ENCODE results near the gene HNRNPC.

Gene HNRNPC

DNA sequence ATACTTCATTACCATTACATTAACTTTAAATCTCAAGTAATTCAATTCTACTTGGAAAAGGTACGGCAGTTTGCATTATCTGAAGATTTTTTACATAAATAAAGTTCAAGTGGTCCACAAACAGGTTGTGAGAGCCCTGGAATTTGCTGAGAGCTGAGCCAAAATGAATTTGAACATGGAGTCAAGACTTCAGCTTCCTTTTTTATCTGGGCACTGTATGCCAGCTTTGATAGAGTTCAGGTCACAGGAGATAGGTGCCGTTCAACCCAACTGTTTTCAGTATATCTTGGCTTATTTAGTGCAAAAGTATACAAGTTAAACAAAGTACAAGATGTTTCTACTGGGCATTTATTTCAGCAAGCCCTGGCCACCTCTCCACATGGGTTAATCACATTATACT, 28.8 kb downstream of the HNRNPC start:
- Histone ChIP-seq H3K4me3 (no peak overlapping the region), H3K9me3 (no peaks in the 10 kb centered on the region), H3K36me3 (peaks cover 6 to 38% (median 19%) of the 10 kb centered on the region in 3 donors), H3K4me1 (peaks cover 0 to 66% (median 36%) of the 10 kb centered on the region in 4 donors), H3K27ac (no peak overlapping the region), H3K27me3 (no peaks in the 10 kb centered on the region)
- TF ChIP-seq, protein P1, sequence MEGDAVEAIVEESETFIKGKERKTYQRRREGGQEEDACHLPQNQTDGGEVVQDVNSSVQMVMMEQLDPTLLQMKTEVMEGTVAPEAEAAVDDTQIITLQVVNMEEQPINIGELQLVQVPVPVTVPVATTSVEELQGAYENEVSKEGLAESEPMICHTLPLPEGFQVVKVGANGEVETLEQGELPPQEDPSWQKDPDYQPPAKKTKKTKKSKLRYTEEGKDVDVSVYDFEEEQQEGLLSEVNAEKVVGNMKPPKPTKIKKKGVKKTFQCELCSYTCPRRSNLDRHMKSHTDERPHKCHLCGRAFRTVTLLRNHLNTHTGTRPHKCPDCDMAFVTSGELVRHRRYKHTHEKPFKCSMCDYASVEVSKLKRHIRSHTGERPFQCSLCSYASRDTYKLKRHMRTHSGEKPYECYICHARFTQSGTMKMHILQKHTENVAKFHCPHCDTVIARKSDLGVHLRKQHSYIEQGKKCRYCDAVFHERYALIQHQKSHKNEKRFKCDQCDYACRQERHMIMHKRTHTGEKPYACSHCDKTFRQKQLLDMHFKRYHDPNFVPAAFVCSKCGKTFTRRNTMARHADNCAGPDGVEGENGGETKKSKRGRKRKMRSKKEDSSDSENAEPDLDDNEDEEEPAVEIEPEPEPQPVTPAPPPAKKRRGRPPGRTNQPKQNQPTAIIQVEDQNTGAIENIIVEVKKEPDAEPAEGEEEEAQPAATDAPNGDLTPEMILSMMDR (IDR thresholded peaks at IDR 0.05) = no peak
- intact Hi-C loops (cut with DNase I; ENCODE audit: low total_unique reads) = loop anchor here (5.0 kb wide), 1 partner anchor 33 kb away; no protein-coding TSS in a partner anchor
- no peak for DNase-seq

GRCh38 chr14:21238823-21239518, 30.3 kb downstream of the HNRNPC start:
- intact Hi-C loops (cut with DNase I; ENCODE audit: low total_unique reads) = loop anchor here (10.0 kb wide), 1 partner anchor 146 kb away; the partner anchor contains the start of gene SUPT16H

DNA sequence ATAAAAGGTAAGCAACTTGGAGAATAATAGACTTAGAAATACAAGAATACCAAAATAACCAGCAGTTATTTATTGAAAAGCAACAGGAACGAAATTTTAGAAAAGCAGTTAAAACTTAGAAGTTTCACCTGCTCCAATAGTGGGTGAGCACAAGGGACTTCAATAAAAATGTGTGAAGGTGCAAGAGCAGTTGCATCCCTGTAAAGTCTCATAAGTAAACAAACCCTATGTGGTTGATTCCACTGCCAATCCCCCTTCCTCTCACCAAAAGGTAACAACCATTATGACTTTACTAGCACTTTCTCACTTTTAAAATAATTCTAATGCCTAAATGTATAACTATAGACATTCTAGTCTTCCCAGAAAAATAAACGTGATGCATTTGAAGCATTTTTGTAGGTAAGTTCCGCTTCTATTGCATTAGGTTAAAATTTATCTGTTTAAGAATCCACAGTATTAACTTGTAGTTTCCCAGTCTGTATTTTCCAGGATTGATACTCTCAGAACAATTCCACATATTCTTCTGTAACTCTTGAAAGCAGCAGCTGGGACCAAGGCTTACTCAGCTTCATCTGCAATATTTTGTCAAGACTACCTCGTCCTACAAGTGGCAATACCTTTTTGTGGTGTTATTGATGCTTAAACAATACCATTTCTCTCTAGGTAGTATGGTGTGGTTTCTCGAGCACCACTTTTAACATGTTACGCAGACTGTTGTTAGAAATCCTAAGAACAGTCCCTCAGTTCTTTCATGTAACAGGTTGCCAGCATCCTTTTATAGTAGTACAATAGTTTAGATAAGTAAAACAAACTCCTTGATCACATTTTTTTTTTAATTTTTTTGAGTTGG, 32.1 kb downstream of the HNRNPC start:
- intact Hi-C loops (cut with DNase I; ENCODE audit: low total_unique reads) = loop anchor here (10.0 kb wide), 1 partner anchor 148 kb away; the partner anchor contains the start of gene SUPT16H
- TF ChIP-seq, protein P1 (IDR thresholded peaks at IDR 0.05) = no peak
- Histone ChIP-seq H3K27me3 (no peaks in the 10 kb centered on the region), H3K27ac (no peak overlapping the region), H3K4me3 (no peak overlapping the region), H3K9me3 (no peaks in the 10 kb centered on the region), H3K4me1 (peaks cover 0 to 95% (median 45%) of the 10 kb centered on the region in 4 donors), H3K36me3 (peaks cover 14 to 34% (median 28%) of the 10 kb centered on the region in 3 donors)
- no peak for DNase-seq

More at GRCh38 chr14:21238823-21239518, 30.3 kb downstream of the HNRNPC start:
- H3K4me3 ChIP-seq = no peak overlapping the region
- H3K4me1 ChIP-seq = peaks cover 0 to 77% (median 39%) of the 10 kb centered on the region in 4 donors
- no peak for DNase-seq
- TF ChIP-seq, protein P1 (IDR thresholded peaks at IDR 0.05) = no peak
- H3K27me3 ChIP-seq = no peaks in the 10 kb centered on the region
- no peaks in the 10 kb centered on the region for H3K9me3 ChIP-seq
- H3K27ac ChIP-seq = no peak overlapping the region
- H3K36me3 ChIP-seq = peaks cover 4 to 31% (median 17%) of the 10 kb centered on the region in 3 donors

DNA sequence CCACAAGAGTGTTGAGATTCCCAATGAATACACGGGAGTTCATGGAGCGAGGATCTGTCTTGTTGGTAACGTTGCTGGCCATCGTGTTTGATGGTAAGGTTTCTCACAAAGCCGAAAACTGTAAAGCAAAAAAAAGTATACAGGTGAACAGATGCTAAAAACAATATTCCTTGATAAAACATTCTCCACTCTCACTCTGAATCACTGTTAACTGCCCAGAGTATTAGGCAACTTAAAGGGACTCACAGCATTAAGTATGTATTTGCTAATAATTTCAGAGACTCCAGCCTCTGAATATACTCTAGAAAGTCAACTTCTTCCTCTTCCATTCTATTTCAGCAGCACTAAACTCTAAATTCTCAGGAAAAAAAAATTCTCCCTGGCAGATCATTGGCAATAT, 35.1 kb downstream of the HNRNPC start:
- Histone ChIP-seq H3K27me3 (no peaks in the 10 kb centered on the region), H3K36me3 (peaks cover 35 to 51% (median 47%) of the 10 kb centered on the region in 3 donors), H3K4me3 (no peak overlapping the region), H3K4me1 (peaks cover 0 to 82% (median 34%) of the 10 kb centered on the region in 4 donors), H3K9me3 (no peaks in the 10 kb centered on the region), H3K27ac (no peak overlapping the region)
- intact Hi-C loops (cut with DNase I; ENCODE audit: low total_unique reads) = loop anchor here (10.0 kb wide), 1 partner anchor 151 kb away; the partner anchor contains the start of gene SUPT16H
- TF ChIP-seq, protein P1 (IDR thresholded peaks at IDR 0.05) = no peak
- no peak for DNase-seq

DNA sequence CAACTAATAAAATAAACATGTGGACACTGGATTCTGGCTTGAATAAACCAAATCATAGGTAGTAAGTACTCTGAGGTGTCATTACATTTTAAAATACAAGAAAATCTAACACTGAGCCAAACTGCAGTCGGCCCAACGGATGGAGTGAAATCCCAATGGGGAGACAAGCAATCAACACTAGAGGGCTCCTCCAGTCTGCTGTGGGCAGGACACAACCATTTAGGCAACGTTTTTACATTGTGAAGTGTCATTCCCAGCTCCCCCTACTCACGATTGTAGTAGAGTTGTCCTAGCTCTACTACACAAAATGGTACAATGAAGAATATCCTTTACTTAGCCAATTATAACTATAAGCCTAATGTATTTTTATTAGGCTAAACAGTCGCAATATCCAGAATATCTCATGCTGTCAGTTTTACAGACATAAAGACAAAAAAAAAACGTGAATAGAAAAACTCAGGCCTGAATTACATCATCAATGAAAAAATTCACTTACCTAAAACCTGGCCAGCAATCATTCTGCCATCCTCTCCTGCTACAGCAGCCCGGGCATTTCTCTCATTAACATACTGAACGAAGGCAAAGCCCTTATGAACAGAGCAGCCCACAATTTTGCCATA, 35.7 kb downstream of the HNRNPC start:
- TF ChIP-seq, protein P1 (IDR thresholded peaks at IDR 0.05) = no peak
- intact Hi-C loops (cut with DNase I; ENCODE audit: low total_unique reads) = loop anchor here (10.0 kb wide), 1 partner anchor 151 kb away; the partner anchor contains the start of gene SUPT16H
- peaks cover 0 to 77% (median 31%) of the 10 kb centered on the region in 4 donors for H3K4me1 ChIP-seq
- no peaks in the 10 kb centered on the region for H3K27me3 ChIP-seq
- H3K27ac ChIP-seq = no peak overlapping the region
- no peak for DNase-seq
- no peaks in the 10 kb centered on the region for H3K9me3 ChIP-seq
- H3K36me3 ChIP-seq = peaks cover 41 to 52% (median 47%) of the 10 kb centered on the region in 3 donors
- no peak overlapping the region for H3K4me3 ChIP-seq
